BLaER1 (cell line): ENCODE data around the gene EVX1.
A peak's percentile ranks its signal among the peaks of the same experiment; 100 is the strongest.

Experiments used
- H3K27ac ChIP-seq: shearing (Covaris generic); formaldehyde crosslinking; 2 replicates; pipeline ENCODE4 v1.8.1; 2022
- H3K27me3 ChIP-seq: shearing (Covaris generic); formaldehyde crosslinking; 2 replicates; pipeline ENCODE4 v1.8.1; 2022
- H3K36me3 ChIP-seq: shearing (Covaris generic); formaldehyde crosslinking; 2 replicates; pipeline ENCODE4 v1.8.1; 2022
- H3K4me1 ChIP-seq: shearing (Covaris generic); formaldehyde crosslinking; 2 replicates; pipeline ENCODE4 v1.8.1; 2022
- H3K4me2 ChIP-seq: shearing (Covaris generic); formaldehyde crosslinking; 2 replicates; pipeline ENCODE4 v1.8.1; 2022
- H3K4me3 ChIP-seq: shearing (Covaris generic); formaldehyde crosslinking; 2 replicates; pipeline ENCODE4 v1.8.1; 2022
- H3K9ac ChIP-seq: shearing (Covaris generic); formaldehyde crosslinking; 2 replicates; pipeline ENCODE4 v1.8.1; 2022
- H3K9me3 ChIP-seq: shearing (Covaris generic); formaldehyde crosslinking; 2 replicates; pipeline ENCODE4 v1.8.1; 2022
- H4K20me1 ChIP-seq: shearing (Covaris generic); formaldehyde crosslinking; 2 replicates; pipeline ENCODE4 v1.8.1; 2022
- Cebpa-rat ChIP-seq: shearing (Covaris generic); IDR thresholded peaks from 2 replicates; pipeline ENCODE4 v1.8.1; 2022

Gene EVX1

DNA sequence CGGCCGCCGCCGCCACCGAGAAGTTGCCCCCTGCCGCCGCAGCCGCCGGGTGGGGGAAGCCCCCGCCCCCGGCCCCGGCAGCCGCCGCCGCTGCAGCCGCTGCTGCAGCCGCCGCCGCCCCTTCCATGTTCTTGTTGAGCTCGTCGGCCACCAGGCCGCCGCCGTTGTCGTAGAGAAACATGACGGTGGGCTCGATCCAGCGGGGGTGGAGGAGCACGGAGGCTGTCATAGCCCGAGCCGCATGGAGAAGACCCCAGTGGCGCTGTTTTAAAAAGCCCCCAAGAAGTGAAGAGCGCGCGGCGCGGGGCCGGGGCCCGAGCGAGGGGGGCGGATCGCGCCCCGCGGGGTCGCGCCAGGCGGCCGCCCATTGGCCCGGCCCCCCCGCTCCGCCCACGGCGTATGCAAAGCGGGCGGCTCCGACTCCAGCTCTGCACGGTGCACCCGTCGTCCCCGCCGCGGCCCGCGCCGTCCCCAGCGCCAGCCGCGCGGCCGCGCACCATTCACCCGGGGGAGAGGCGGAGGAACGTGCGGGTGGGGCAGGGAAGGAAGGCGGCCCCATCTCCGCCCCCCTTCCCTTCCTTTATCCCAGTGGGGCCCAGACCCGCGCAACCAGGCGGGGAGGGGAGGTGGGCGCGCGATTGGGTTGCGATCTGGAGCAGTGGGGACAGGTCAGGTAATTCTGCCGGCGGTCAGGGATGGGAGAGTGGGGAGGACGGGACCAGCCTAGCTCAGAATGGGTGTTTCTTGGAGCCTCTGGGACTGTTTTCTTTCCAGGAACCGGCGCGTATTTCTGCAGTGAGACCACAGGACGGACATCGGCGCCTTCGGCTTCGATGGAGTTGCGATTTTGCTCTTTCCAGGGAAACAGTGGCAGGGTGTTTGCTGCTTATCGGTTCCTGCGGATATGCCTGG, 42.5 kb upstream of the EVX1 start, which contains the start of gene HOXA13:
HOXA13 (minus strand) TSS at position 243 of the 912 bp plus-strand sequence; CDS start at position 229, 14 bp downstream.
- TF ChIP-seq Cebpa-rat, result no peak
- peaks cover under 1% of the 10 kb centered on the region; the same call in 1 of the 2 replicates for H3K9me3 ChIP-seq
- H3K9ac ChIP-seq, result no peak within 1 kb of the TSS
- peaks cover 100% of the 10 kb centered on the region for H3K27me3 ChIP-seq
- peak within 1 kb of the TSS; percentile 93 for H3K4me2 ChIP-seq
- peaks cover 97% of the 10 kb centered on the region for H4K20me1 ChIP-seq
- peak within 1 kb of the TSS; percentile 67 for H3K4me3 ChIP-seq
- H3K4me1 ChIP-seq, result peaks cover 28% of the 10 kb centered on the region
- no peak within 1 kb of the TSS for H3K27ac ChIP-seq
- no peaks in the 10 kb centered on the region for H3K36me3 ChIP-seq

DNA sequence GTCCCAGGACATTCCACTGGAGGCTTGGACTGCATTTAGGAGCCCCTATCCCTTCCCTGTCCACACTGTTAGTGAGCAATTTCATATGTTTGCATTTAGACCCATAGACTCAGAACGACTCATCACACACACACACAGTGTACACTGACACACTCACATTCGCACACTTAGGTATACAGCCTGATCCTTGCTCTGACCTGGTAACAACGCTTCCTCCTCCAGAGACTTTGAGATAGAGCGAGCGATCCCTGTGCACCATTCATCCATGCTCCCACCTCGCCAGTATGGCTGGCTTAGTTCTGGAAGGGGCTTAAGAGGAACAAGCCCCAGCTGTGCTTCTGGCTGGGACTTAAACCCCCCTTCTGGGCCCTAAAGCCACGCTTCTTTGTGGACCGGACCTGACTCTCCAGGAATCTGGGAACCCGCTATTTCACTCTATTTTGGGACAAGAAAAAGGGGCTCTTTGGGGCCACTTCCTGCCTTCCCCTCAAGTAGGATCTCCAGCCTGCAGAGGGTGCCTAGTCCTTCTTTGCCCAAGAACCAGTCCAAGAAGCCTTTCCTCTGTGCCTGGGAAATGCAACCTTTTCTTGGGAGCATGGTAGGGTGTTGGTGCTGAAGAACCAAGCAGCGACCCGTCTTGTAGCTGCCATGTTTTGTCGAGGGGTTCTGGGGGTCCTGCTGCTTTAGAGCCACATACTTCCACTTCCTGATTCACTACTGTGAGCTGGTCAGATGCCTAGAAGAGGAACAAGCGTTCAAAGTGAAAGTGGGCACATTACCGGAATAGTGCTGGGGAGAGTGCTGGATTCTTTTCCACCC, 41.6 kb upstream of the EVX1 start:
- peaks cover 97% of the 10 kb centered on the region for H4K20me1 ChIP-seq
- peak overlapping the region; percentile 67; the same call in 1 of the 2 replicates for H3K4me3 ChIP-seq

GRCh38 chr7:27201580-27202017, 41.0 kb upstream of the EVX1 start:
- Histone ChIP-seq H3K4me3 (no peak overlapping the region), H3K4me2 (peak overlapping the region; percentile 93; the same call in 1 of the 2 replicates), H3K9me3 (peaks cover 6% of the 10 kb centered on the region; the same call in 1 of the 2 replicates), H3K9ac (no peak overlapping the region), H3K36me3 (no peaks in the 10 kb centered on the region), H3K27me3 (peaks cover 100% of the 10 kb centered on the region), H3K27ac (no peak overlapping the region), H4K20me1 (peaks cover 97% of the 10 kb centered on the region), H3K4me1 (peaks cover 28% of the 10 kb centered on the region)
- TF ChIP-seq Cebpa-rat, result no peak

More for the DNA sequence above, 41.6 kb upstream of the EVX1 start:
- Histone ChIP-seq H3K4me2 (peak overlapping the region; percentile 93), H3K36me3 (no peaks in the 10 kb centered on the region), H3K9ac (no peak overlapping the region), H3K27me3 (peaks cover 100% of the 10 kb centered on the region), H3K4me1 (peaks cover 28% of the 10 kb centered on the region), H3K9me3 (peaks cover 6% of the 10 kb centered on the region; the same call in 1 of the 2 replicates), H3K27ac (no peak overlapping the region)
- TF ChIP-seq Cebpa-rat, result no peak

GRCh38 chr7:27202018-27202861, 40.4 kb upstream of the EVX1 start:
- H3K4me1 ChIP-seq, result peaks cover 28% of the 10 kb centered on the region
- H4K20me1 ChIP-seq, result peaks cover 94% of the 10 kb centered on the region
- H3K4me2 ChIP-seq, result no peak overlapping the region
- H3K4me3 ChIP-seq, result no peak overlapping the region
- no peak overlapping the region for H3K27ac ChIP-seq
- H3K27me3 ChIP-seq, result peaks cover 100% of the 10 kb centered on the region
- no peak overlapping the region for H3K9ac ChIP-seq
- H3K9me3 ChIP-seq, result peaks cover 6% of the 10 kb centered on the region; the same call in 1 of the 2 replicates
- no peak for TF ChIP-seq Cebpa-rat
- H3K36me3 ChIP-seq, result no peaks in the 10 kb centered on the region

DNA sequence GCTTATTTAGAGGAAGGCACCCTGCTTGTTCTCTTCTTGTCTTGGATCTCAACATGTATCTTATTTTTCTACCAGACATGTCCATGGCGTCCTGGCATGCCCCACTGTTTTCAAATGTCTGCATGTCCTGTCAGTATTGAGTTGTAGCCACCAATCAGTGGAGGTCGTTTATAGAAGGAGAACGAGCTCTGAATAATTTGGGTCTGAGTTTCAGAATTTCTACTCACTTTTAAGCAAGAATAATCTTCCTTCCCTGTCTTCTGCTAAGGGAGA, 39.8 kb upstream of the EVX1 start:
- Histone ChIP-seq H3K4me3 (no peak overlapping the region), H3K4me2 (no peak overlapping the region), H3K27me3 (peaks cover 100% of the 10 kb centered on the region), H3K36me3 (no peaks in the 10 kb centered on the region), H3K4me1 (peaks cover 28% of the 10 kb centered on the region), H3K27ac (no peak overlapping the region), H3K9me3 (peaks cover 6% of the 10 kb centered on the region; the same call in 1 of the 2 replicates), H3K9ac (no peak overlapping the region), H4K20me1 (peaks cover 94% of the 10 kb centered on the region)
- TF ChIP-seq Cebpa-rat, result no peak

DNA sequence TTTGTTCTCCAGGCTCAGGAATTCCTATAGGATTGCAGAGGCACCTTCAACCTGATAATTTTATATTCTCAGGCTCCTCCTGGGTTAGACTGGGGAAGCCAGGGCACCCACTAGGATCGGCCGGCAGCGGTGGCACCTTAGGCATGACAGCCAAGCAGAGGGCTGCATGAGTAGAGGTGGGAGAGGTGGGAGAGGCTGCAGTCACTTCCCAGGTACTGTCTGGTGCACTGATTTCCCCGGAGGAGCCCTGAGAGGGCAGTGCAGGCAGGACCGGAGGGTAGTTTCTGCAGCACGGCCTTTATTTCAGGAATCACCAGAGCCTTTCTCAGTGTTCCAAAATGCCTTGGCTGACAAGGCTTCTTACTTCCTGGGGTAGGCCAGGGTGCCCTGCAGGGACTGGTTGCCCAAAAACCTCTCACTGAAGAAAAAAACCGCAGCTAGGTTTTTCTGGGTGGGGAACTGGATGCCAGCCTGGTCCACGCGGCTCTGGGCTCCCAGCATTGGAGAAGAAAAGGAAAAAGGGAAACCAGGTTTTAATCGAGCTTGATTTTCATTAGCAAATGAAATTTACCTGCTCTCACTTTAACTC, 39.1 kb upstream of the EVX1 start:
- TF ChIP-seq Cebpa-rat, result no peak
- no peaks in the 10 kb centered on the region for H3K36me3 ChIP-seq
- peaks cover 28% of the 10 kb centered on the region for H3K4me1 ChIP-seq
- H3K4me2 ChIP-seq, result no peak overlapping the region
- H3K4me3 ChIP-seq, result no peak overlapping the region
- no peak overlapping the region for H3K9ac ChIP-seq
- peaks cover 6% of the 10 kb centered on the region; the same call in 1 of the 2 replicates for H3K9me3 ChIP-seq
- H3K27me3 ChIP-seq, result peaks cover 100% of the 10 kb centered on the region
- peaks cover 94% of the 10 kb centered on the region for H4K20me1 ChIP-seq
- H3K27ac ChIP-seq, result no peak overlapping the region

DNA sequence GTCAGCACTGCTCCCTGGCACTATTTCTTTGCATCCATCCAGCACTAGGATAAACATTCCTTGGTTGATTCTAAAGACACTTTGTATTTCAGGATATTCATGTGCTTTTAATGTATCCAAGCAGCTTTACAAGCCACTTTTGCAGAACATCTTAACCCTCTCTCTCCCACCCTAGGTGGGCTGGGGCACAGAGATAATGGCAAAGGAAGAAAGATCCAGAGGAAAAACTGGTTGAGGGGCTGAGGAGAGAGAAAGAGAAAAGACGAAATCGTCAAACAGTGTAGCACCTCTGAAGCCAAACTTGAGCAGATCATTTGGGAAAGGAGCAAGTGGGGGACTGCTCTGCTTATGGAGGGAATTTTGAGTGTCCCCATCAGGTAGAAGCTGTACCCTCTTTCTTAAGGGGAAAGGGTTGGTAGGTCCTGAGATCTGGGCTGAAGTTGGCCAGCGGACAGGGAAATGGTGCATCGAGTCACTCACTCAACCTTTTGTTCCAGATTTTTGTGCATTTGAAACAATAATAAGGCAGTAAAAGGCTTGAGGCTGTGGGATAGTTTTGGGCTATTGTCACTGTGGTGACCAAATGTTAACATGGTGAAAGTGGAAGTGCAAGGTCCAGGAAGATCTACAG, 38.5 kb upstream of the EVX1 start:
- no peak overlapping the region for H3K4me3 ChIP-seq
- peaks cover 26% of the 10 kb centered on the region for H3K4me1 ChIP-seq
- no peaks in the 10 kb centered on the region for H3K36me3 ChIP-seq
- no peak overlapping the region for H3K4me2 ChIP-seq
- peaks cover 94% of the 10 kb centered on the region for H4K20me1 ChIP-seq
- peaks cover 6% of the 10 kb centered on the region; the same call in 1 of the 2 replicates for H3K9me3 ChIP-seq
- H3K9ac ChIP-seq, result no peak overlapping the region
- peaks cover 100% of the 10 kb centered on the region for H3K27me3 ChIP-seq
- H3K27ac ChIP-seq, result no peak overlapping the region
- no peak for TF ChIP-seq Cebpa-rat

DNA sequence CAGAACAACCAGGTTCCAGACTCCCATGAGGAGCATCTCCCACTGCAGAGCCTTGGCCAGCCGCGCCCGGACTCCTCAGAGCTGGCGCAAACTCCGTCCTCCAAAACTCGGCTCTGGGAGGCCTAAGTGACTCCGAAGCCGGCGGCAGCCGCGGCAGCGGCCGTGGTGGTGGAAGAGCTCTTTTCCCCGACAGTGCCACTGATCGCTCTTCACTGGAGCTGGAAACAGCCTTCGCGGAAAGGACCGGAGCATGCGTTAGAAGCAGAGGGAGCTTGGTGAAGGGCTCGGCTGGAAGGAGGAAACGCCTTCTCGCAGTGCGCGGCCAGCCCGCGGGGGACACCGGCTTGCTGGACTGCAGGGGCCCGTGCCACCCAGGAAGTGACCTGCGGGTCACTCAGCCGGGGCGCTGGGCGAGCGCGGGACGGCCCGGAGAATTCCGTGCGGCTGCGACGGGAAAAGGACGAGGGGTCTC, 37.7 kb upstream of the EVX1 start:
- H4K20me1 ChIP-seq, result peaks cover 88% of the 10 kb centered on the region
- peaks cover 6% of the 10 kb centered on the region; the same call in 1 of the 2 replicates for H3K9me3 ChIP-seq
- no peak overlapping the region for H3K27ac ChIP-seq
- no peak overlapping the region for H3K4me2 ChIP-seq
- no peak overlapping the region for H3K4me3 ChIP-seq
- no peak for TF ChIP-seq Cebpa-rat
- no peak overlapping the region for H3K9ac ChIP-seq
- peaks cover 17% of the 10 kb centered on the region for H3K4me1 ChIP-seq
- H3K36me3 ChIP-seq, result no peaks in the 10 kb centered on the region
- peaks cover 100% of the 10 kb centered on the region for H3K27me3 ChIP-seq
